H9 (cell line): ENCODE results near the gene CTRB2. TPM values are rescaled to one million over a fixed set of nuclear protein-coding genes. Genes with fewer than 3 reads are reported as not detected.

ENCODE experiments used
- DNase-seq: peaks from one replicate; pipeline ENCODE4 v3.0.0-alpha.2; 2017
- H2AFZ ChIP-seq: one replicate; pipeline ENCODE4 v1.6.1; 2013; ENCODE audit warnings: mild to moderate bottlenecking, low read length, control low read depth, moderate library complexity
- H2AK5ac ChIP-seq: 2 replicates; pipeline ENCODE4 v1.6.1; 2013; ENCODE audit warnings: low read length, control low read depth, mixed read lengths; ENCODE audit not compliant: insufficient read length
- H2BK120ac ChIP-seq: one replicate; pipeline ENCODE4 v1.6.1; 2013; ENCODE audit warnings: low read depth, mild to moderate bottlenecking, low read length, control low read depth, inconsistent platforms; ENCODE audit not compliant: poor library complexity, severe bottlenecking
- H2BK12ac ChIP-seq: 2 replicates; pipeline ENCODE4 v1.6.1; 2013; ENCODE audit warnings: low read length, control low read depth, mixed read lengths, low read depth; ENCODE audit not compliant: insufficient read length
- H2BK15ac ChIP-seq: 2 replicates; pipeline ENCODE4 v1.6.1; 2013; ENCODE audit warnings: low read depth, low read length, control low read depth
- H2BK20ac ChIP-seq: one replicate; pipeline ENCODE4 v1.6.1; 2013; ENCODE audit warnings: low read depth, mild to moderate bottlenecking, low read length, control low read depth, inconsistent platforms; ENCODE audit not compliant: poor library complexity, severe bottlenecking
- H2BK5ac ChIP-seq: 2 replicates; pipeline ENCODE4 v1.6.1; 2013; ENCODE audit warnings: low read length, control low read depth, mixed read lengths; ENCODE audit not compliant: insufficient read length
- H3K14ac ChIP-seq: 2 replicates; pipeline ENCODE4 v1.6.1; 2013; ENCODE audit warnings: low read length, control low read depth; ENCODE audit not compliant: insufficient read depth
- H3K18ac ChIP-seq: 2 replicates; pipeline ENCODE4 v1.6.1; 2013; ENCODE audit warnings: low read depth, mild to moderate bottlenecking, mixed read lengths, low read length, control low read depth; ENCODE audit not compliant: insufficient read length
- H3K23ac ChIP-seq: 2 replicates; pipeline ENCODE4 v1.6.1; 2013; ENCODE audit warnings: low read length, control low read depth, mixed read lengths, low read depth; ENCODE audit not compliant: insufficient read length
- H3K23me2 ChIP-seq: 2 replicates; pipeline ENCODE4 v1.6.1; 2013; ENCODE audit warnings: low read depth, mild to moderate bottlenecking, mixed read lengths, low read length, control low read depth; ENCODE audit not compliant: insufficient read length, poor library complexity, severe bottlenecking
- H3K27ac ChIP-seq: 2 replicates; pipeline ENCODE4 v1.5.1; 2013; ENCODE audit warnings: low read length, control low read depth, mixed read lengths, low read depth; ENCODE audit not compliant: insufficient read length
- H3K27me3 ChIP-seq: 2 replicates; pipeline ENCODE4 v1.6.1; 2013; ENCODE audit warnings: low read length, control low read depth, inconsistent platforms; ENCODE audit not compliant: insufficient read depth
- H3K4ac ChIP-seq: 2 replicates; pipeline ENCODE4 v1.6.1; 2013; ENCODE audit warnings: low read depth, mild to moderate bottlenecking, control low read depth, inconsistent platforms, low read length, moderate library complexity
- H3K4me1 ChIP-seq: 2 replicates; pipeline ENCODE4 v1.6.1; 2013; ENCODE audit warnings: low read length, control low read depth, inconsistent platforms; ENCODE audit not compliant: insufficient read depth
- H3K4me2 ChIP-seq: 2 replicates; pipeline ENCODE4 v1.6.1; 2013; ENCODE audit warnings: low read length, control low read depth, mixed read lengths; ENCODE audit not compliant: insufficient read length, insufficient read depth
- H3K56ac ChIP-seq: 2 replicates; pipeline ENCODE4 v1.6.1; 2013; ENCODE audit warnings: low read depth, mild to moderate bottlenecking, mixed read lengths, low read length, control low read depth; ENCODE audit not compliant: insufficient read length
- H3K79me1 ChIP-seq: 2 replicates; pipeline ENCODE4 v1.6.1; 2013; ENCODE audit warnings: low read depth, mild to moderate bottlenecking, moderate library complexity, low read length, control low read depth, inconsistent platforms; ENCODE audit not compliant: insufficient read depth, poor library complexity, severe bottlenecking
- H3K79me2 ChIP-seq: 2 replicates; pipeline ENCODE4 v1.6.1; 2013; ENCODE audit warnings: low read length, control low read depth, inconsistent platforms; ENCODE audit not compliant: insufficient read depth
- H3K9ac ChIP-seq: 2 replicates; pipeline ENCODE4 v1.6.1; 2013; ENCODE audit warnings: low read length, control low read depth, mixed read lengths; ENCODE audit not compliant: insufficient read length; ENCODE audit errors: extremely low read depth
- H3K9me3 ChIP-seq: one replicate; pipeline ENCODE4 v1.6.1; 2013; ENCODE audit warnings: low read depth, low read length, inconsistent platforms; ENCODE audit not compliant: control insufficient read depth
- H3T11ph ChIP-seq: one replicate; pipeline ENCODE4 v1.6.1; 2013; ENCODE audit warnings: mild to moderate bottlenecking, low read length, control low read depth, inconsistent platforms
- H4K20me1 ChIP-seq: one replicate; pipeline ENCODE4 v1.6.1; 2013; ENCODE audit not compliant: control insufficient read depth, insufficient read length, insufficient read depth
- H4K5ac ChIP-seq: 2 replicates; pipeline ENCODE4 v1.6.1; 2013; ENCODE audit warnings: low read depth, mild to moderate bottlenecking, mixed read lengths, low read length, control low read depth; ENCODE audit not compliant: insufficient read length
- H4K8ac ChIP-seq: replicated peaks from 2 replicates; pipeline ENCODE4 v1.6.1; 2013; ENCODE audit warnings: low read length, control low read depth, mixed read lengths, low read depth; ENCODE audit not compliant: insufficient read length
- H4K91ac ChIP-seq: 2 replicates; pipeline ENCODE4 v1.6.1; 2013; ENCODE audit warnings: low read depth, mild to moderate bottlenecking, moderate library complexity, mixed read lengths, low read length, control low read depth; ENCODE audit not compliant: insufficient read length
- H3K27ac Mint-ChIP-seq, 3 experiments: 2 replicates in 2 of 3; 3 replicates in 1 of 3; pipeline ENCODE4 v1.8.0; 2020 to 2021; ENCODE audit warnings: mixed read lengths in 3 of 3, mild to moderate bottlenecking in 1 of 3, moderate library complexity in 1 of 3
- H3K27me3 Mint-ChIP-seq: 2 replicates; pipeline ENCODE4 v1.8.0; 2021; ENCODE audit warnings: low read depth, mild to moderate bottlenecking, moderate library complexity, mixed read lengths
- H3K36me3 Mint-ChIP-seq, 3 experiments: 2 replicates in 2 of 3; 3 replicates in 1 of 3; pipeline ENCODE4 v1.8.0; 2020 to 2021; ENCODE audit warnings: low read depth in 3 of 3, mixed read lengths in 3 of 3; ENCODE audit not compliant: insufficient read depth in 1 of 3
- H3K4me1 Mint-ChIP-seq, 2 experiments: 2 replicates each; pipeline ENCODE4 v1.8.0; 2020; ENCODE audit warnings: mixed read lengths in 2 of 2
- H3K4me3 Mint-ChIP-seq, 2 experiments: 2 replicates in 1 of 2; 3 replicates in 1 of 2; pipeline ENCODE4 v1.8.0; 2020 to 2021; ENCODE audit warnings: mild to moderate bottlenecking in 2 of 2, mixed read lengths in 2 of 2, moderate library complexity in 1 of 2
- H3K9me3 Mint-ChIP-seq, 2 experiments: 2 replicates in 1 of 2; 3 replicates in 1 of 2; pipeline ENCODE4 v1.8.0; 2020; ENCODE audit warnings: mild to moderate bottlenecking in 2 of 2, mixed read lengths in 2 of 2, moderate library complexity in 1 of 2
- WGBS: extraction: QIAGEN DNeasy Blood & Tissue Kit; methylation state at CpG from one replicate; pipeline ENCODE4 v1.1.7; 2013; ENCODE audit warnings: missing lambda C conversion rate, low lambda C conversion rate, mixed read lengths; ENCODE audit not compliant: insufficient read length; ENCODE audit errors: extremely low coverage; 5-methylcytosine and 5-hydroxymethylcytosine counted together
- total RNA-seq: library from RNA; stranded (reverse); gene quantifications from 2 replicates; pipeline ENCODE4 v1.2.1, GENCODE V29; 2021
- TF ChIP-seq, protein P1 (sequence below): fragments of 200-600 bp; sonication (generic); conservative IDR thresholded peaks from 3 replicates; pipeline ENCODE4 v1.8.0; 2021; ENCODE audit warnings: antibody characterized with exemption, mild to moderate bottlenecking

CTRB2 gene
- total RNA-seq, 1 experiment from 2014 or later = not detected

DNA sequence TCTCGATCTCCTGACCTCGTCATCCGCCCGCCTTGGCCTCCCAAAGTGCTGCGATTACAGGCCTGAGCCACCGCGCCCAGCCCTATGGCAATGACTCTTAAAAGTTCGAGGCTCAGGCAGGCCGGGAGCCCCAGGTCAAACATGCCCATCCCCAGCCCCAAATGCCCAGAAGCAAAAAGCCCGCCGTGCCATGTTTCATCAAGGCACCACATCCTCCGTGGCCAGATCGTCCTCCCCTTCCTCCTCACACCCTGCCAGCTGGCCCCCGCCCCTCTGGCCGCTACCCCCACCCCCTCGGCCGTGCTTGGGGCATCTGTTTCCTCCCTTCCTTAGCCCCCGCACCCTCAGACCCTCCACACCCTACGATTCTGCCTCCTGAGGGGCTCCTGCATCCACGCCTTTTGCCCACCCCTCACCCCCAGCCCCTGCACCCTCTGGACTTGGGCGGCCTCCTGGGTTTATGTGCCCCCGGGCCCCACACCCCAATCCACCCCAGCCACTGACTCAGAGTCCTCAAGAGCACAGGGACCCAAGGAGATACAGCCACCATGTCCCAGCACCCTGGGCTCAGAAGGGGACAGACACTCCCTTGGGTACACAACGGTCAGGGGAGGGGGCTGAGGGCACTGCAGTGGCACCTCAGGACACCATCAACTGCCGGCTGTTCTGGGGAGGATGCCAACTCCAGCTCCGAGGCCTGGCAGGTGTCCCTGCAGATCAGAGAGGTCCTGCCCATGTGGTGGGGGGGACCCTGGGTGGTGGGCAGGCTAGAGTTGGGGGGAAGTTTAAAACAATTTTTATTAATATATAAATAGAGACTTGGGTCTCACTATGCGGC lies 18.9 kb upstream of the CTRB2 start:
- H2BK5ac ChIP-seq = no peak overlapping the region
- no peak overlapping the region for H3K23ac ChIP-seq
- no peak overlapping the region for H4K8ac ChIP-seq
- Mint-ChIP-seq H3K4me1 (no peaks in the 10 kb centered on the region), H3K27ac (peak overlapping the region in 1 of 3 experiments; percentile 65; a peak in 1 of 7 replicates), H3K36me3 (peaks cover 4 to 22% (median 17%) of the 10 kb centered on the region in 3 experiments; a peak in 6 of 7 replicates), H3K9me3 (no peaks in the 10 kb centered on the region; a peak in 1 of 5 replicates), H3K27me3 (0 out of 2 replicates have a peak, but pooled peaks cover 2% of the 10 kb centered on the region), H3K4me3 (no peak overlapping the region)
- H3T11ph ChIP-seq = no peak overlapping the region
- H3K79me1 ChIP-seq = no peaks in the 10 kb centered on the region
- no peak overlapping the region for H2BK12ac ChIP-seq
- no peaks in the 10 kb centered on the region for H3K27me3 ChIP-seq
- H3K56ac ChIP-seq = no peak overlapping the region
- H2BK15ac ChIP-seq = no peak overlapping the region
- WGBS = no CpG with 5 or more reads among the region's 26 CpGs
- H3K18ac ChIP-seq = no peak overlapping the region
- H3K9ac ChIP-seq = no peak overlapping the region
- no peak overlapping the region for H2BK120ac ChIP-seq
- no peak overlapping the region for H3K4me2 ChIP-seq
- no peak overlapping the region for H2BK20ac ChIP-seq
- no peak overlapping the region; the same call in 1 of the 2 replicates for H3K14ac ChIP-seq
- H4K5ac ChIP-seq = no peak overlapping the region
- no peak overlapping the region for H2AK5ac ChIP-seq
- no peak overlapping the region for H2AFZ ChIP-seq
- H3K27ac ChIP-seq = no peak overlapping the region
- TF ChIP-seq, protein P1, sequence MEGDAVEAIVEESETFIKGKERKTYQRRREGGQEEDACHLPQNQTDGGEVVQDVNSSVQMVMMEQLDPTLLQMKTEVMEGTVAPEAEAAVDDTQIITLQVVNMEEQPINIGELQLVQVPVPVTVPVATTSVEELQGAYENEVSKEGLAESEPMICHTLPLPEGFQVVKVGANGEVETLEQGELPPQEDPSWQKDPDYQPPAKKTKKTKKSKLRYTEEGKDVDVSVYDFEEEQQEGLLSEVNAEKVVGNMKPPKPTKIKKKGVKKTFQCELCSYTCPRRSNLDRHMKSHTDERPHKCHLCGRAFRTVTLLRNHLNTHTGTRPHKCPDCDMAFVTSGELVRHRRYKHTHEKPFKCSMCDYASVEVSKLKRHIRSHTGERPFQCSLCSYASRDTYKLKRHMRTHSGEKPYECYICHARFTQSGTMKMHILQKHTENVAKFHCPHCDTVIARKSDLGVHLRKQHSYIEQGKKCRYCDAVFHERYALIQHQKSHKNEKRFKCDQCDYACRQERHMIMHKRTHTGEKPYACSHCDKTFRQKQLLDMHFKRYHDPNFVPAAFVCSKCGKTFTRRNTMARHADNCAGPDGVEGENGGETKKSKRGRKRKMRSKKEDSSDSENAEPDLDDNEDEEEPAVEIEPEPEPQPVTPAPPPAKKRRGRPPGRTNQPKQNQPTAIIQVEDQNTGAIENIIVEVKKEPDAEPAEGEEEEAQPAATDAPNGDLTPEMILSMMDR = no peak
- H3K23me2 ChIP-seq = no peaks in the 10 kb centered on the region
- DNase-seq = peak; percentile 29
- no peak overlapping the region for H4K91ac ChIP-seq
- H3K4ac ChIP-seq = no peak overlapping the region
- H3K79me2 ChIP-seq = no peaks in the 10 kb centered on the region
- no peaks in the 10 kb centered on the region for H3K9me3 ChIP-seq
- no peaks in the 10 kb centered on the region for H4K20me1 ChIP-seq
- H3K4me1 ChIP-seq = no peaks in the 10 kb centered on the region
